Measurements from ENCODE around the gene FABP3.

Gene FABP3

GRCh38 chr1:31373056-31373896, at the start of gene FABP3:
Gene FABP3, minus strand, starts transcription at chr1:31373076. Its CDS starts 62 bp downstream, at chr1:31373014.
- DNase-seq, result no peak

DNA sequence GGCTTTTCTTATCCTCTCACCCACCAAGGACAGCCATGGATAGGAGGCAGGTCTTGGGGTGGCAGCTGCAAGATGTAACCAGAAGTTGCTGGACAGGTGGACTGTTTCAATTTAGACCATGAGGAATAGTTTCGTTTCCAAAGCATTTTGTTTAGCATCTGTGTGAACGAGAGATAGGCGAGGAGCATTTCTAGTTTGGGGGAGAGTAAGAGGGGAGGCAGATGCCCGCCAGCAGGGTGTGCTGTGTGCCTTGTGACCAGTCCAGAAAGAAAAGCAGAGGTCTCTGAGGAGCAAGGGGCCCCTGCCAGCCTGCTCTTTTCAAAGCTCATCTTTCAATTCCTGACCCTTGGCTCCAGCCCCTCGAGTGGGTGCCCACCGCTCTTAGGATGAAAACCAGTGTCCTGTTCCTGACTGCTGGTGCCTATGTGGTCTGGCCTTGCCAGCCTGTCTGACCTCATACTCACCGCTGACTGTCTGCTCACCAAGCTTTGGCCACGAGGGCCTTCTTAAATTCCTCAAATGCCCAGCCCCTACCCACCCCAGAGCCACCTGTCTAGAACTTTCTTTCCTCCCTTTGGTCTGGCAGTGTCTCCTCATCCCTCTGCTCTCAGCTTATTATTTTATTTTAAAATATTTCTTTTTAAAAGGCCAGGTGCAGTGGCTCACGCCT, 48.6 kb upstream of the FABP3 start:
- DNase-seq, result no peak

- DNase-seq, result no peak
These were observed 47.8 kb upstream of the FABP3 start for GRCh38 chr1:31420716-31421115.

GRCh38 chr1:31418626-31419323, 45.9 kb upstream of the FABP3 start:
- no peak for DNase-seq

- DNase-seq, result no peak
These were observed 44.3 kb upstream of the FABP3 start for GRCh38 chr1:31417148-31417547.

GRCh38 chr1:31416101-31416736, 43.3 kb upstream of the FABP3 start:
- DNase-seq, result no peak

DNA sequence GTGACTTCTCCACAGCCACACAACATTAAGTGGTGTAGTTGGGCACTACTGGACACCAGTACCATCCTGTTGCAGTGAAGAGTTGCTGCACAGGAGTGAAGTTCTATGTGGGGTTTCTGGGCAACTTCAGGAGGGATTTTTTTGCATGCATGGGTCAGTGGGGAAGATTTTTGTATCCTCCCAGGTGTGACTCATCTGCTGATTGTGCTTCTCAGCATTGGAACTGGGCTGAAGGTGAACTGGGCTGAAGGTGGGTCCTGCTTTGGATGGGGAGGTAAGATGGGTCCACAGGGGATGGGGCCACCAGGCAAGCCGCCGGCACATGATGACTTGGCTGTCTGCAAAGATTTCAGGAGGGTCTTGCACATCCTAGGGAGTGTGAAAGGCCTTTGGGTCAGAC, 42.8 kb upstream of the FABP3 start:
- DNase-seq, result no peak

- no peak for DNase-seq
These were observed 42.1 kb upstream of the FABP3 start for GRCh38 chr1:31414980-31415370.

DNA sequence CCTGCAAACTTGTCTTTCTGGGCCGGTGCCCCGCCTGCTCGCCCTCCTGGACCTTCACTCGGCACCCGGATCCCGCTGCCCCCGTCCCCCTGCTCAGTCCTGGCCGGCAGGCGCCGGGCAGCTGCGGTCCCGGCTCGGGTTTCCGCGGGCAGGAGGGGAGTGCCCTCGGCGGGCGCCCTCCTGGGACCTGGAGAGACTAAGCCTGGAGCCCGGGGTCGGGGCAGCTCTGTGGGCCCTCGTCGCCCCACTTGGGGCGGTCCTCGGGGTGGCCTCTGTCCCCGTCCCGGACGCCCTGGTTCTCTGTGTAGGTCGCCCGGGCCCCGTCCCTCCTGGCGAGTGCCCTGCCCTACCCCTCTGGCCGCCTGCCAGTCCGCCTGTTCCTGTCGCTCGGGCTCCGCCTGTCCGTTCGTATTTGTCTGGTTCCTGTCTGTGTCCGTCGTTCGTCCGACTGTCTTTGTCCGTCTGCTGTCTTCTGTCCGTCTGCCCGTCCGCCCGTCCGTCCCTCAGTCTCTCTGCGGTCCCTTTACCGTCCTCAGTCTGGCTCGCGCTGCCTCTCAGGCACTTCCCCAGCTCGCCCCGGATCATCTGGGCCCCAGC, 40.6 kb upstream of the FABP3 start:
- peak in 1 of 2 donors; percentile 30 for DNase-seq

- DNase-seq, result peak in 1 of 2 donors; percentile 29
These were observed 40.0 kb upstream of the FABP3 start, which contains the start of gene SERINC2 for GRCh38 chr1:31412732-31413404. Gene SERINC2, plus strand, starts transcription at chr1:31413213. Its CDS starts 53 bp downstream, at chr1:31413266.

- no peak for DNase-seq
These were observed 39.3 kb upstream of the FABP3 start for GRCh38 chr1:31412205-31412604.

- DNase-seq, result no peak
These were observed 38.0 kb upstream of the FABP3 start for GRCh38 chr1:31410871-31411270.

- no peak for DNase-seq
These were observed 37.3 kb upstream of the FABP3 start for GRCh38 chr1:31409946-31410858.

DNA sequence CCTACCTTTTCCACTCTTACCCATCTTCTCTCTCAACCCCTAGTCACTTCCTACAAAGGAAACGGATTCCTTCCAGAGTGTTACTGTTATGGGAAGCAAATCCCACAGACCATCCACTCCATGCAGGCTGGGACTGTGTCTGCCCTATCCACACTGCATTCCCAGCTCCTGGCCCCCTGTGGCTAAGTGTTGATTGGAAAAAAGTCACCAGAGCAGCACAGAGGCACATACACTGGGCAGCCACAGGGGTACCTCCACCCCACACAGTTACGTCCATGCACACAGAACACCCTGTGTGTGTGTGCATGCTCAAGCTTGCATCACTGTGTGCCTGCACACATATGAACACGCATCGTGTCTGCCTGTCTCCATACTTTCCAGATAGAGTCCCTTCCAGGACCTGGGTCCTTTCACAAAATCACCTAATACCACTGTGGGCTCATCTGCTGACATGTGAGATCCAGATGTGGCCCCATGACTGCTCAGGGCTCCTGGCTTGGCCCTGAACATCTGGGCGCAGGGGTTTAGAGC, 36.0 kb upstream of the FABP3 start:
- DNase-seq, result no peak

- DNase-seq, result no peak
These were observed 34.3 kb upstream of the FABP3 start for GRCh38 chr1:31407029-31407626.

GRCh38 chr1:31405578-31406245, 32.8 kb upstream of the FABP3 start:
- DNase-seq, result no peak

GRCh38 chr1:31401241-31401640, 28.4 kb upstream of the FABP3 start:
- DNase-seq, result no peak

- no peak for DNase-seq
These were observed 27.5 kb upstream of the FABP3 start for GRCh38 chr1:31400393-31400792.

GRCh38 chr1:31399976-31400375, 27.1 kb upstream of the FABP3 start:
- no peak for DNase-seq

DNA sequence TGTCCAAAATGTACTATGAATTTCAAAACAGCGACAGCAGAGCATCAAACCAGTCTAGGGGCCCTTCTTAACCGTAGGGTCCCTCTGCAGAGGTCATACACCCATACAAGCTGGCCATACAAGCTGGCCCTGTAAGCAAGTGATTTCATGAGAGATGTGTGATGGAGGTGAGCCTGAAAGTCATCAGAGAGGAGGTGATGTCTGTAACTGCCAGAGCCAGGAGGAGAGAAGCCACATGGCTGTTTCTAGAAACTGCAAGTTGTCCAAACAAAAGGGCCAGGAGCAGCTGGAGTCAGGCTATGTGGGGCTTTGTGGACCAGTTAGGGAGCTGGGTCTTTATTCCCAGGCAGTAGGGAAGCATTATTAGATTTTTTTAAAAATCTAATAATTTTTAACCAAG, 25.4 kb upstream of the FABP3 start:
- no peak for DNase-seq
